Thymus (tissue), 11 donors: ENCODE results near the gene BACH2. TPM values are rescaled to one million over a fixed set of nuclear protein-coding genes. Genes with fewer than 3 reads are reported as not detected.
"Not testable (repeated sequence)": the region's sequence is repeated elsewhere in the genome, so short reads cannot be mapped to it uniquely, and the experiment has no call there.

ENCODE experiments used
- DNase-seq, 9 donors: peaks; one replicate each; pipeline ENCODE4 v3.0.0-alpha.2; 2013; ENCODE audit warnings: low spot score in 9 of 9, low read depth in 6 of 9, missing footprints in 1 of 9
- H3K27ac ChIP-seq, 2 donors: one replicate each; pipeline ENCODE4 v1.5.1; 2013; ENCODE audit warnings: control low read depth in 1 of 2, low read depth in 1 of 2, low read length in 1 of 2, mild to moderate bottlenecking in 1 of 2, moderate library complexity in 1 of 2
- H3K27me3 ChIP-seq, 2 donors: one replicate each; pipeline ENCODE4 v1.5.1; 2013; ENCODE audit warnings: low read length in 1 of 2; ENCODE audit not compliant: control insufficient read depth in 2 of 2, insufficient read depth in 1 of 2
- H3K36me3 ChIP-seq, 2 donors: one replicate each; pipeline ENCODE4 v1.5.1; 2013; ENCODE audit warnings: low read length in 1 of 2, mild to moderate bottlenecking in 1 of 2, moderate library complexity in 1 of 2; ENCODE audit not compliant: control insufficient read depth in 2 of 2, insufficient read depth in 2 of 2
- H3K4me1 ChIP-seq, 2 donors: one replicate each; pipeline ENCODE4 v1.5.1; 2013; ENCODE audit warnings: low read length in 2 of 2; ENCODE audit not compliant: control insufficient read depth in 2 of 2, insufficient read depth in 2 of 2
- H3K4me3 ChIP-seq, 2 donors: one replicate each; pipeline ENCODE4 v1.5.1; 2013; ENCODE audit warnings: low read length in 2 of 2, control low read depth in 1 of 2, mild to moderate bottlenecking in 1 of 2
- H3K9me3 ChIP-seq, 2 donors: one replicate each; pipeline ENCODE4 v1.5.1; 2013; ENCODE audit warnings: low read length in 1 of 2, mild to moderate bottlenecking in 1 of 2; ENCODE audit not compliant: control insufficient read depth in 2 of 2, insufficient read depth in 1 of 2
- WGBS: extraction: QIAGEN DNeasy Blood & Tissue Kit; methylation state at CpG from one replicate; pipeline ENCODE4 v1.1.7; 2013; 5-methylcytosine and 5-hydroxymethylcytosine counted together
- polyA plus RNA-seq: library from polyadenylated mRNA; stranded (reverse); fragments of 200-250 nt; gene quantifications from one replicate; pipeline ENCODE4 v1.2.3, GENCODE V29; 2013
- total RNA-seq: library from RNA; stranded (reverse); fragments of 120-200 nt; gene quantifications from one replicate; pipeline ENCODE4 v1.2.4, GENCODE V29; 2013
- donor health status: healthy.

The BACH2 gene
- total and polyA plus RNA-seq, 2 donors, result 12.3 to 12.7 TPM

DNA sequence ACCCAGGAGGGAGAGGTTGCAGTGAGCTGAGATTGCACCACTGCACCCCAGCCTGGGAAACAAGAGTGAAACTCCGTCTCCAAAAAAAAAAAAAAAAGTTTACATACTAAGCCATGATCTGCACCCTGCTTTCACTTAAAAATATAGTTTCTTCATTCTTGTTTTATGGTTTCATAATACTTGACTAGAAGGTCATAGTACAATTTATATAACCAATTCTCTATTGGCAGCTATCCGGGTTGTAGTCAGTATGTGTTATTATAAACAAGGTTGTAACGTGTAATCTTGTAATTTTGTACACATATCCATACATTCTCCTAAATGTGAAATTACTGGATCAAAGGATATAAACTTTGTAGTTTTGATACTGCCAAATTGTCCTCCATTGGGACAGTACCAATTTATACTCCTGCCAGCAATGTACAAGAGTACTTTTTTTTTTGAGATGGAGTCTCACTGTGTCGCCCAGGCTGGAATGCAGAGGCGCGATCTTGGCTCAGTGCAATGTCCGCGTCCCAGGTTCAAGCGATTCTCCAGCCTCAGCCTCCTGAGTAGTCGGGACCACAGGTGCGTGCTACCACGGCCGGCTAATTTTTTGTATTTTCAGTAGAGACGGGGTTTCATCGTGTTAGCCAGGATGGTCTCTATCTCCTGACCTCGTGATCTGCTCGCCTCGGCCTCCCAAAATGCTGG is 257.5 kb downstream of the BACH2 start:
- Histone ChIP-seq H3K27ac (no peak overlapping the region), H3K27me3 (no peaks in the 10 kb centered on the region), H3K4me1 (peaks cover 0 to 2% of the 10 kb centered on the region in 2 donors), H3K9me3 (no peaks in the 10 kb centered on the region), H3K36me3 (no peaks in the 10 kb centered on the region), H3K4me3 (no peak overlapping the region)
- 98% methylated on average over 18 of the region's 18 CpGs for WGBS
- DNase-seq, result no peak

DNA sequence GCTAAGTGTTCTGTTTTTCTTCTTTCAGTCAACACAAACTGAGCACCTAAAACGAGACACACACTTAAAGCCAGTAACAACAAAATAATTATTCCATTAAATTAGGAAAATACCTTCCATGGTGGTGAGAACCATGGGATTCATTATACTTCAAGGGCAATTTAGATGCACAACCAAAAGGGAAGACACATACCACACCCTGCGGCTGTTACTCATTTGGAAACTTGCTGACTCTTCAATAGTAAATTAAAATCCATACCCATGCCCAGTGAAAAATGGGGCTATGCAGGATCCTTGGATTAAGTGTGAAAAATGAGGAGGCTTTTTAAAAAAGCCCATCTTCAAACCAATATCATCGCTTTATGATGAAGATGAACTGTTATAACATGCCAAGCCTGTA is 259.7 kb downstream of the BACH2 start:
- no peak for DNase-seq
- Histone ChIP-seq H3K27me3 (no peaks in the 10 kb centered on the region), H3K4me3 (no peak overlapping the region), H3K27ac (no peak overlapping the region), H3K9me3 (no peaks in the 10 kb centered on the region), H3K36me3 (no peaks in the 10 kb centered on the region), H3K4me1 (no peaks in the 10 kb centered on the region)
- WGBS, result 96% methylated on average over 3 of the region's 3 CpGs

- no peaks in the 10 kb centered on the region for H3K36me3 ChIP-seq
- no peak for DNase-seq
- WGBS, result 98% methylated on average over 3 of the region's 3 CpGs
These were observed 261.5 kb downstream of the BACH2 start for GRCh38 chr6:90035047-90035723.

DNA sequence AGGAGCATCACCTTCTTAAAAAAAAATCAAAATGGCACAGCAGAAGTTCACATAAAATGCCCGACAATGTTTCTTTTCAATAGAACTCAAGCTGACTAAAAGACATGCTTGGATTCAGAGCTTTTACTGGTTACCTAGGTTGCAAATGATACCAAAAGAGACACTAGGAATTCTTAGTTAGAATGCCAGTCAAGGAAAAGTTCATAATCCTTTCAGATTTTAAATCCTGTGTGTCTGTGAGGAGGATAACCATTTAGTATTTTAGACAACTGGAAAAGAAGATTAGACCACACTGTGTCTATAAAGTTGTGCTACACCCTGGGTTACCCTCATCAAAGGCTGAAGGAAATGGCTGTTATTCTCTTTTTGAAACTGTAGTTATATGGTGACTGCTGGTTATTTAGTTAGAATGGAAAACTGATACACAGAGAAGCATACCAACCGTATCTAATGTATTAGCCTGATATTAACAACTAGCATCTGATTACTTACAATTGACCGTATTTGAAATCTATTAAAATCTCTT is 262.8 kb downstream of the BACH2 start:
- 84% methylated on average over 3 of the region's 3 CpGs for WGBS
- H3K4me3 ChIP-seq, result no peak overlapping the region
- no peaks in the 10 kb centered on the region for H3K9me3 ChIP-seq
- peaks cover 0 to 13% of the 10 kb centered on the region in 2 donors for H3K4me1 ChIP-seq
- no peak overlapping the region for H3K27ac ChIP-seq
- peak in 1 of 9 donors; percentile 34 for DNase-seq
- H3K36me3 ChIP-seq, result no peaks in the 10 kb centered on the region
- no peaks in the 10 kb centered on the region for H3K27me3 ChIP-seq

More at GRCh38 chr6:90035047-90035723, 261.5 kb downstream of the BACH2 start:
- H3K4me1 ChIP-seq, result peaks cover 0 to under 1% of the 10 kb centered on the region in 2 donors
- H3K27me3 ChIP-seq, result no peaks in the 10 kb centered on the region
- H3K4me3 ChIP-seq, result no peak overlapping the region
- no peak overlapping the region for H3K27ac ChIP-seq
- H3K9me3 ChIP-seq, result no peaks in the 10 kb centered on the region

GRCh38 chr6:90032489-90033212 is 264.0 kb downstream of the BACH2 start:
- H3K27me3 ChIP-seq, result not testable (repeated sequence)

DNA sequence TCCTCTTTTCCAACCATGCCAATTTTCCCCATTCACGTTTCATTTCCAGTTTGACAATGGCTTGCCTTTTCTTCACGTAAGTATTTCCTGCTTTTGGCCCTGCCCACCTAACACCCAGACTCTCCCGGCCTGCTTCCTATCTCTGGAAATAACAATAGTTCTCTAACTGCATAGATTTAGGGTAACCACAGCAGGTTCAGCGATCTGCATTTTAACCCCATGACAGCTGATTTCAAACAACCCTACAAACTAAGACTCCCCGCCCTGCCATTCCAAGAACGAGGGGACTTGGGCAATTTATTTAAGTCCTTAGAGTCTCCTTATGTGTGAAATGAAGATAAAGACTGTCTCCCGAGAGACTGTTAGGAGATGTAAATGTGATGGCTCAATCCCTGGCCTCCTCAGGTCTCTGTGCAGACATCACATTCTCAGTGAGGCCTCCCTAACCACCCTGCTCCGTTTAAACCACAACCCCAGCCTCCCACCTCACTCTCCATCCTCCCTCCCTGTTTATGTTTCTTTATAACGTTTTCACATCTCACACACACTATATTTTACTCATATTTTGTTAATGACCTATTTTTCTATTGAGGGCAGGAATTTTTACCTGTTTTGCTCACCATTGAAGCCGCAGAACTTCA is 267.5 kb downstream of the BACH2 start:
- Histone ChIP-seq H3K27ac (peak overlapping the region in 1 of 2 donors; percentile 62), H3K9me3 (no peaks in the 10 kb centered on the region), H3K4me1 (peaks cover 0 to 20% of the 10 kb centered on the region in 2 donors), H3K36me3 (no peaks in the 10 kb centered on the region), H3K4me3 (no peak overlapping the region), H3K27me3 (no peaks in the 10 kb centered on the region)
- 53% methylated on average over 10 of the region's 10 CpGs for WGBS
- peak in 4 of 9 donors; percentile 4 to 28 (median 20) for DNase-seq

More at GRCh38 chr6:90032489-90033212, 264.0 kb downstream of the BACH2 start:
- not testable (repeated sequence) for DNase-seq, H3K9me3 ChIP-seq, H3K36me3 ChIP-seq, H3K4me3 ChIP-seq, H3K27ac ChIP-seq
- peaks cover 0 to 20% of the 10 kb centered on the region in 2 donors for H3K4me1 ChIP-seq
- 88% methylated on average over 5 of the region's 5 CpGs for WGBS

DNA sequence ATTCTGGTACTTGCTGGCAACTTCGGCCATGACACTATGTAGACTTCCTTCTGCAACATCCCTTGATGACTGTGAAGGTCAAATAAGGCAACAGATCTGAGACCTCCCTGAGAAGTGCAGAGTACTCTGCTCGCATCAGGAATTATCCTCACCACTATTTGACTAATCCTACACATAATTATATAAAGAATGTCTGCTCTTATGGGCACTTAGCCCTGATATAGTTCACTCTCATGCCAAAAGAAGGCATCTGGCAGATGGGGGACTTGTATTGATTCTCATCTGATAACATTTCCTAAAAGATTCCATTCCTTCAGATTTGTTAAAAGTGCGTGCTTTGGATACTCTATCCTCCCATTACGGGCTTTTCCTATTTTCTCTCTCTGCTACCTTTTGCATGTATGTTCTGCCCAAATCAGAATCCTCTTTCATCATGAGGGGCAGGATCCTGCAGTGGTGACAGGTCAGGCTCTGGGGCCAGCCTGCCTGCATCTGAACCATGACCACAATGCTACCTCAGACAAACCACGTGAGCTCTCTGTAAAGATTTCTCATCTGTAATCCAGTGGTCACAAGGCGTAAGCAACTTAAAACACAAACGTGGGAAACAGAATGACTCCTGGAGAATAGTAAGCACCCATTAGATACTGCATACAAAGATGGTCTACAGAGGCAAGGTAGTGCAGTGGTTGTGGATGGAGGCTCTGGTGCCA is 268.4 kb downstream of the BACH2 start:
- DNase-seq, result no peak
- Histone ChIP-seq H3K9me3 (no peaks in the 10 kb centered on the region), H3K27ac (peak overlapping the region in 1 of 2 donors; percentile 62), H3K4me3 (no peak overlapping the region), H3K36me3 (no peaks in the 10 kb centered on the region), H3K4me1 (peaks cover 0 to 20% of the 10 kb centered on the region in 2 donors), H3K27me3 (no peaks in the 10 kb centered on the region)
- 76% methylated on average over 7 of the region's 7 CpGs for WGBS

DNA sequence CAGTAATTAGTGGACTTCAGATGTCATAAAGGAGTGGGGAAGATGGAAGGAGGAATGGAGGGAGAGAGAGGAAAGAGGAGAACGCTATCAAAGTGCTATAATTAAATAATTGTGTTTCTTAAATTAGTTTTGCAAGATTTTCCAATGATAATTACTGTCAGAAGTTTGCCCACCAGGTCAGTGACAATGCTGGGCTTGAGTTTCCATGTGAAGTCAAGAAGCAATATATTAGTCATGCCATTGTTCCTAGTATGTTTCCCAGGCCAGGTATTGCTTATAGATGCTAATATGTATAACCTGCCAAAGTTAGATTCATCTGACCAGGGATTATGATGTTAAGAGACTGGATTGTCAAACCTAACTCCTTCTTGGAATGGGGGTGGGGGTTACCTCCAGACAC is 270.4 kb downstream of the BACH2 start:
- no peak for DNase-seq
- H3K27ac ChIP-seq, result no peak overlapping the region
- no peaks in the 10 kb centered on the region for H3K27me3 ChIP-seq
- H3K36me3 ChIP-seq, result no peaks in the 10 kb centered on the region
- WGBS, result 93% methylated on average over 1 of the region's 1 CpG
- H3K9me3 ChIP-seq, result no peaks in the 10 kb centered on the region
- no peak overlapping the region for H3K4me3 ChIP-seq
- H3K4me1 ChIP-seq, result peaks cover 0 to 20% of the 10 kb centered on the region in 2 donors
